SK-N-SH treated with all-trans-retinoic acid at 6 μM for 48 hours (cell line): ENCODE measurements around the gene RTN4R.

Experiments used
- ATAC-seq: fragments of 200-7000 bp; cut with Tn5 transposase; 3 replicates; pipeline ENCODE4 v1.9.1; 2020; ENCODE audit warnings: mild to moderate bottlenecking, moderate library complexity
- ARNTL ChIP-seq: fragments of 450-650 bp; formaldehyde crosslinking; IDR thresholded peaks from 2 replicates; pipeline ENCODE4 v1.5.0; 2020; ENCODE audit warnings: low read depth, mild to moderate bottlenecking, moderate library complexity, borderline replicate concordance
- BACH2 ChIP-seq: fragments of 250-450 bp; sonication (Bioruptor Pico); IDR thresholded peaks from 2 replicates; pipeline ENCODE4 v1.9.0; 2021; ENCODE audit warnings: mild to moderate bottlenecking, borderline replicate concordance
- CREB5 ChIP-seq: fragments of 250-450 bp; sonication (Bioruptor Pico); IDR thresholded peaks from 2 replicates; pipeline ENCODE4 v1.5.1; 2020; ENCODE audit warnings: low read depth, mild to moderate bottlenecking, moderate library complexity
- CSDC2 ChIP-seq: fragments of 250-450 bp; sonication (Bioruptor Pico); IDR thresholded peaks from 2 replicates; pipeline ENCODE4 v1.5.0; 2020; ENCODE audit warnings: mild to moderate bottlenecking, moderate library complexity
- ESRRG ChIP-seq: fragments of 250-450 bp; sonication (Bioruptor Pico); IDR thresholded peaks from 2 replicates; pipeline ENCODE4 v1.6.1; 2021; ENCODE audit warnings: mild to moderate bottlenecking
- GLIS3 ChIP-seq: fragments of 250-450 bp; sonication (Bioruptor Pico); IDR thresholded peaks from 2 replicates; pipeline ENCODE4 v1.5.0; 2020; ENCODE audit warnings: mild to moderate bottlenecking, moderate library complexity
- ISL1 ChIP-seq: fragments of 250-450 bp; sonication (Bioruptor Pico); IDR thresholded peaks from 2 replicates; pipeline ENCODE4 v2.1.2; 2022; ENCODE audit warnings: mild to moderate bottlenecking, moderate library complexity
- OSR1 ChIP-seq: fragments of 250-450 bp; sonication (Bioruptor Pico); IDR thresholded peaks from 2 replicates; pipeline ENCODE4 v1.8.0; 2022; ENCODE audit warnings: moderate library complexity, mild to moderate bottlenecking, inconsistent platforms
- POU6F1 ChIP-seq: fragments of 250-450 bp; sonication (Bioruptor Pico); IDR thresholded peaks from 2 replicates; pipeline ENCODE4 v1.8.0; 2021; ENCODE audit warnings: low read depth, mild to moderate bottlenecking, moderate library complexity, borderline replicate concordance
- PPARA ChIP-seq: fragments of 250-450 bp; sonication (Bioruptor Pico); IDR thresholded peaks from 2 replicates; pipeline ENCODE4 v1.5.0; 2020; ENCODE audit warnings: mild to moderate bottlenecking, borderline replicate concordance
- RARB ChIP-seq: fragments of 250-450 bp; sonication (Bioruptor Pico); IDR thresholded peaks from 2 replicates; pipeline ENCODE4 v1.8.0; 2021; ENCODE audit warnings: mild to moderate bottlenecking, moderate library complexity
- SNAI2 ChIP-seq: fragments of 250-450 bp; sonication (Bioruptor Pico); IDR thresholded peaks from 2 replicates; pipeline ENCODE4 v1.5.0; 2020; ENCODE audit warnings: mild to moderate bottlenecking, moderate library complexity
- TCF4 ChIP-seq: fragments of 250-450 bp; sonication (Bioruptor Pico); IDR thresholded peaks from 2 replicates; pipeline ENCODE4 v1.8.0; 2021; ENCODE audit warnings: mild to moderate bottlenecking, moderate library complexity, borderline replicate concordance
- TOX ChIP-seq: fragments of 250-450 bp; sonication (Bioruptor Pico); IDR thresholded peaks from 2 replicates; pipeline ENCODE4 v1.8.0; 2021; ENCODE audit warnings: mild to moderate bottlenecking, moderate library complexity, borderline replicate concordance
- ZC3H10 ChIP-seq: fragments of 250-450 bp; sonication (Bioruptor Pico); IDR thresholded peaks from 2 replicates; pipeline ENCODE4 v1.5.1; 2021; ENCODE audit warnings: mild to moderate bottlenecking, moderate library complexity
- ZFP3 ChIP-seq: fragments of 250-450 bp; sonication (Bioruptor Pico); IDR thresholded peaks from 2 replicates; pipeline ENCODE4 v1.5.0; 2020; ENCODE audit warnings: mild to moderate bottlenecking, moderate library complexity
- ZFP30 ChIP-seq: fragments of 450-650 bp; formaldehyde crosslinking; IDR thresholded peaks from 2 replicates; pipeline ENCODE4 v1.5.0; 2022; ENCODE audit warnings: mild to moderate bottlenecking, moderate library complexity
- ZNF565 ChIP-seq: fragments of 450-650 bp; formaldehyde crosslinking; conservative IDR thresholded peaks from 2 replicates; pipeline ENCODE4 v1.5.0; 2020; ENCODE audit warnings: low read depth, mild to moderate bottlenecking, moderate library complexity
- ZNF70 ChIP-seq: fragments of 450-650 bp; formaldehyde crosslinking; IDR thresholded peaks from 2 replicates; pipeline ENCODE4 v1.5.0; 2020; ENCODE audit warnings: mild to moderate bottlenecking, moderate library complexity
- ZNF8 ChIP-seq: fragments of 450-650 bp; formaldehyde crosslinking; IDR thresholded peaks from 2 replicates; pipeline ENCODE4 v1.5.0; 2020; ENCODE audit warnings: mild to moderate bottlenecking, moderate library complexity
- TF ChIP-seq, protein P1 (sequence below): fragments of 250-450 bp; sonication (Bioruptor Pico); IDR thresholded peaks from 2 replicates; pipeline ENCODE4 v1.8.0; 2020; ENCODE audit warnings: mild to moderate bottlenecking, moderate library complexity, borderline replicate concordance
- TF ChIP-seq, protein P2 (sequence below): fragments of 250-450 bp; sonication (Bioruptor Pico); IDR thresholded peaks from 2 replicates; pipeline ENCODE4 v1.5.0; 2020; ENCODE audit warnings: mild to moderate bottlenecking, moderate library complexity
- TF ChIP-seq, protein P3 (sequence below): fragments of 250-450 bp; sonication (Bioruptor Pico); IDR thresholded peaks from 2 replicates; pipeline ENCODE4 v1.5.1; 2021; ENCODE audit warnings: mild to moderate bottlenecking, moderate library complexity

RTN4R gene

DNA sequence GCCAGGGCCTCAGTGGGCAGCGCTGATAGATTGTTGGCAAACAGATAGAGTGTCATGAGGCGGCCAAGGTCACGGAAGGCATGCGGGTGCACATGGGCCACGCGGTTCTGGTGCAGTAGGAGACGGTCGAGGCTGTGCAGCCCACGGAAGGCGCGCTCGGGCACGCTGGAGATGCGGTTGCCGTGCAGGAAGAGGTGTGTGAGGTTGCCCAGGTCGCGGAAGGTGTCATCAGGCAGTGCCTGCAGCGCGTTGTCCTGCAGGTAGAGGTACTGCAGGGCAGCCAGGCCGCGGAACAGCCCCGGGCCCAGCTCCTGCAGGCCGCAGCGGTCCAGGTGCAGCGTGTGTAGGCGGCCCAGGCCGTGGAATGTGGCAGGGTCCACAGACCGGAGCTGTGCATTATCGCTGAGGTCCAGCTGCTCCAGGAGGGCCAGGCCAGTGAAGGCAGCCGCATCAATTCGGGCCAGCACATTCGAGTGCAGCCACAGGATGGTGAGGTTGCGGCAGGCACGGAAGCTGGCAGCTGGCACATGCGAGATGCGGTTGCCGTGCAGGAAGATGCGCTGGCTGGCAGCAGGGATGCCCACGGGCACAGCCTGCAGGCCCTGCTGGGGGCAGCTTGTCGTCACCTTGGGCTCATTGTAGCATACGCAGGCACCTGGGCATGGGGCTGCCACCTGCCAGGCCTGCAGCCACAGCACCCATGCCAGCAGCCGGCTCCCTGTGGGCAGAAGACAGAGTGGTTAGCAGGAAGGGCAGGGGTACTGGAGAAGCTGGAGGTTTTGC is 25.5 kb downstream of the RTN4R start:
- TF ChIP-seq ARNTL (no peak), TCF4 (CRISPR knock-in tag) (no peak), RARB (CRISPR knock-in tag) (no peak), OSR1 (CRISPR knock-in tag) (no peak), CSDC2 (CRISPR knock-in tag) (no peak), ZNF565 (CRISPR knock-in tag) (no peak), TOX (CRISPR knock-in tag) (no peak), ZFP3 (no peak), GLIS3 (CRISPR knock-in tag) (no peak), ZNF70 (CRISPR knock-in tag) (no peak), ZC3H10 (CRISPR knock-in tag) (no peak)
- TF ChIP-seq, protein P1, sequence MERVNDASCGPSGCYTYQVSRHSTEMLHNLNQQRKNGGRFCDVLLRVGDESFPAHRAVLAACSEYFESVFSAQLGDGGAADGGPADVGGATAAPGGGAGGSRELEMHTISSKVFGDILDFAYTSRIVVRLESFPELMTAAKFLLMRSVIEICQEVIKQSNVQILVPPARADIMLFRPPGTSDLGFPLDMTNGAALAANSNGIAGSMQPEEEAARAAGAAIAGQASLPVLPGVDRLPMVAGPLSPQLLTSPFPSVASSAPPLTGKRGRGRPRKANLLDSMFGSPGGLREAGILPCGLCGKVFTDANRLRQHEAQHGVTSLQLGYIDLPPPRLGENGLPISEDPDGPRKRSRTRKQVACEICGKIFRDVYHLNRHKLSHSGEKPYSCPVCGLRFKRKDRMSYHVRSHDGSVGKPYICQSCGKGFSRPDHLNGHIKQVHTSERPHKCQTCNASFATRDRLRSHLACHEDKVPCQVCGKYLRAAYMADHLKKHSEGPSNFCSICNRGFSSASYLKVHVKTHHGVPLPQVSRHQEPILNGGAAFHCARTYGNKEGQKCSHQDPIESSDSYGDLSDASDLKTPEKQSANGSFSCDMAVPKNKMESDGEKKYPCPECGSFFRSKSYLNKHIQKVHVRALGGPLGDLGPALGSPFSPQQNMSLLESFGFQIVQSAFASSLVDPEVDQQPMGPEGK (CRISPR knock-in tag), result no peak
- ATAC-seq, result no peak

DNA sequence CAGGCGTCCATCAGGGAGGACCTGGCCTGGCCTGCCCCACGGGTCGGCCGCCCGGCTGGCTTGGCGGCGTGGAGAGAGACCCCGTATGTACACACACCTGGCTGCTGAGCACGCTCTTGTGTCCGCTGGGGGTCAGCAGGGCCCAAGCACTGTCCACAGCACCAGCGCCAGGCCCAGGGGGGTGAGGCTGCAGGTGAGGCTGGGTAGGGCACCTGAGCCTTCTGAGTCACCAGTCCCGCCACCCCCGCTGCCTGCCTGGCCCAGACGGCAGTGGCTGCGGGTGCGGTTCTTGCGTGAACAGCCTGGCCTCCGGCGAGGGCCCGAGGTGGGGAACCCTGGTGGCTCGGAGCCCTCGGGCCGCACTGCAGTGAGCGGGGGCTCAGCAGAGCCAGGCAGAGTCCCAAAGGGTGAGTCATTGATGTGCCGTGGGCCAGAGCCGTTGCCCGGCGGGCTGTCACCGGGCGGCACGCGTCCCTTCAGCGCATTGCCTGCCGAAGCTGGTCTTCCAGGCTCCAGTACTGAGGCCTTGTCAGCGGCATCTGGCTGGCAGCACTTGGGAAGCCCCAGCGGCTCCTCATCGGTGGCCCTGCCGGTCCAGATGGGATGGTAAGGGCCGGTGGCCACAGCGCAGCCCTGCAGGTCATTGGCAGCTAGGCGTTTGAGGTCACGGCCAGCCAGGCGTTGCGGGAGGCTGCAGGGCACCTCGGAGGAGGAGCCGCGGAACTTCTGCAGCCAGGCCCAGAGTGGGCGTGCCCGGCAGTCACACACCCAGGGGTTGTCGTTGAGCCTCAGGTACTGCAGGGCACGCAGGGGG is 26.3 kb downstream of the RTN4R start:
- no peak for ATAC-seq
- TF ChIP-seq, protein P2, sequence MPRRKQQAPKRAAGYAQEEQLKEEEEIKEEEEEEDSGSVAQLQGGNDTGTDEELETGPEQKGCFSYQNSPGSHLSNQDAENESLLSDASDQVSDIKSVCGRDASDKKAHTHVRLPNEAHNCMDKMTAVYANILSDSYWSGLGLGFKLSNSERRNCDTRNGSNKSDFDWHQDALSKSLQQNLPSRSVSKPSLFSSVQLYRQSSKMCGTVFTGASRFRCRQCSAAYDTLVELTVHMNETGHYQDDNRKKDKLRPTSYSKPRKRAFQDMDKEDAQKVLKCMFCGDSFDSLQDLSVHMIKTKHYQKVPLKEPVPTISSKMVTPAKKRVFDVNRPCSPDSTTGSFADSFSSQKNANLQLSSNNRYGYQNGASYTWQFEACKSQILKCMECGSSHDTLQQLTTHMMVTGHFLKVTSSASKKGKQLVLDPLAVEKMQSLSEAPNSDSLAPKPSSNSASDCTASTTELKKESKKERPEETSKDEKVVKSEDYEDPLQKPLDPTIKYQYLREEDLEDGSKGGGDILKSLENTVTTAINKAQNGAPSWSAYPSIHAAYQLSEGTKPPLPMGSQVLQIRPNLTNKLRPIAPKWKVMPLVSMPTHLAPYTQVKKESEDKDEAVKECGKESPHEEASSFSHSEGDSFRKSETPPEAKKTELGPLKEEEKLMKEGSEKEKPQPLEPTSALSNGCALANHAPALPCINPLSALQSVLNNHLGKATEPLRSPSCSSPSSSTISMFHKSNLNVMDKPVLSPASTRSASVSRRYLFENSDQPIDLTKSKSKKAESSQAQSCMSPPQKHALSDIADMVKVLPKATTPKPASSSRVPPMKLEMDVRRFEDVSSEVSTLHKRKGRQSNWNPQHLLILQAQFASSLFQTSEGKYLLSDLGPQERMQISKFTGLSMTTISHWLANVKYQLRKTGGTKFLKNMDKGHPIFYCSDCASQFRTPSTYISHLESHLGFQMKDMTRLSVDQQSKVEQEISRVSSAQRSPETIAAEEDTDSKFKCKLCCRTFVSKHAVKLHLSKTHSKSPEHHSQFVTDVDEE (CRISPR knock-in tag), result no peak
- no peak for TF ChIP-seq ZNF70 (CRISPR knock-in tag)
- no peak for TF ChIP-seq PPARA (CRISPR knock-in tag)
- no peak for TF ChIP-seq ZNF565 (CRISPR knock-in tag)
- no peak for TF ChIP-seq GLIS3 (CRISPR knock-in tag)
- TF ChIP-seq CSDC2 (CRISPR knock-in tag), result no peak
- no peak for TF ChIP-seq CREB5 (CRISPR knock-in tag)
- TF ChIP-seq RARB (CRISPR knock-in tag), result no peak
- TF ChIP-seq ISL1 (CRISPR knock-in tag), result no peak
- no peak for TF ChIP-seq BACH2 (CRISPR knock-in tag)
- no peak for TF ChIP-seq ESRRG (CRISPR knock-in tag)
- no peak for TF ChIP-seq POU6F1 (CRISPR knock-in tag)
- TF ChIP-seq ZC3H10 (CRISPR knock-in tag), result no peak
- no peak for TF ChIP-seq ZFP30 (CRISPR knock-in tag)
- no peak for TF ChIP-seq SNAI2 (CRISPR knock-in tag)
- TF ChIP-seq, protein P3, sequence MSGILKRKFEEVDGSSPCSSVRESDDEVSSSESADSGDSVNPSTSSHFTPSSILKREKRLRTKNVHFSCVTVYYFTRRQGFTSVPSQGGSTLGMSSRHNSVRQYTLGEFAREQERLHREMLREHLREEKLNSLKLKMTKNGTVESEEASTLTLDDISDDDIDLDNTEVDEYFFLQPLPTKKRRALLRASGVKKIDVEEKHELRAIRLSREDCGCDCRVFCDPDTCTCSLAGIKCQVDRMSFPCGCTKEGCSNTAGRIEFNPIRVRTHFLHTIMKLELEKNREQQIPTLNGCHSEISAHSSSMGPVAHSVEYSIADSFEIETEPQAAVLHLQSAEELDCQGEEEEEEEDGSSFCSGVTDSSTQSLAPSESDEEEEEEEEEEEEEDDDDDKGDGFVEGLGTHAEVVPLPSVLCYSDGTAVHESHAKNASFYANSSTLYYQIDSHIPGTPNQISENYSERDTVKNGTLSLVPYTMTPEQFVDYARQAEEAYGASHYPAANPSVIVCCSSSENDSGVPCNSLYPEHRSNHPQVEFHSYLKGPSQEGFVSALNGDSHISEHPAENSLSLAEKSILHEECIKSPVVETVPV (CRISPR knock-in tag), result no peak
- TF ChIP-seq ZFP3, result no peak
- TF ChIP-seq OSR1 (CRISPR knock-in tag), result no peak
- no peak for TF ChIP-seq ZNF8
